Stimulated activated CD4-positive, alpha-beta T cell treated with anti-CD3 and anti-CD28 coated beads, Interleukin-15, amount 100 ng/mL, for 48 hours (primary cell): Measurements from ENCODE around the gene SLC6A18.

ENCODE experiments used
- DNase-seq, 2 donors: peaks; one replicate each; pipeline ENCODE4 v3.0.0-alpha.2; 2020; ENCODE audit warnings: low read depth in 2 of 2

The SLC6A18 gene, protein sequence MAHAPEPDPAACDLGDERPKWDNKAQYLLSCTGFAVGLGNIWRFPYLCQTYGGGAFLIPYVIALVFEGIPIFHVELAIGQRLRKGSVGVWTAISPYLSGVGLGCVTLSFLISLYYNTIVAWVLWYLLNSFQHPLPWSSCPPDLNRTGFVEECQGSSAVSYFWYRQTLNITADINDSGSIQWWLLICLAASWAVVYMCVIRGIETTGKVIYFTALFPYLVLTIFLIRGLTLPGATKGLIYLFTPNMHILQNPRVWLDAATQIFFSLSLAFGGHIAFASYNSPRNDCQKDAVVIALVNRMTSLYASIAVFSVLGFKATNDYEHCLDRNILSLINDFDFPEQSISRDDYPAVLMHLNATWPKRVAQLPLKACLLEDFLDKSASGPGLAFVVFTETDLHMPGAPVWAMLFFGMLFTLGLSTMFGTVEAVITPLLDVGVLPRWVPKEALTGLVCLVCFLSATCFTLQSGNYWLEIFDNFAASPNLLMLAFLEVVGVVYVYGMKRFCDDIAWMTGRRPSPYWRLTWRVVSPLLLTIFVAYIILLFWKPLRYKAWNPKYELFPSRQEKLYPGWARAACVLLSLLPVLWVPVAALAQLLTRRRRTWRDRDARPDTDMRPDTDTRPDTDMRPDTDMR

GRCh38 chr5:1225081-1225480, at the start of gene SLC6A18:
Gene SLC6A18, plus strand, starts transcription at chr5:1225381. Its CDS starts 97 bp downstream, at chr5:1225478.
- DNase-seq = no peak

DNA sequence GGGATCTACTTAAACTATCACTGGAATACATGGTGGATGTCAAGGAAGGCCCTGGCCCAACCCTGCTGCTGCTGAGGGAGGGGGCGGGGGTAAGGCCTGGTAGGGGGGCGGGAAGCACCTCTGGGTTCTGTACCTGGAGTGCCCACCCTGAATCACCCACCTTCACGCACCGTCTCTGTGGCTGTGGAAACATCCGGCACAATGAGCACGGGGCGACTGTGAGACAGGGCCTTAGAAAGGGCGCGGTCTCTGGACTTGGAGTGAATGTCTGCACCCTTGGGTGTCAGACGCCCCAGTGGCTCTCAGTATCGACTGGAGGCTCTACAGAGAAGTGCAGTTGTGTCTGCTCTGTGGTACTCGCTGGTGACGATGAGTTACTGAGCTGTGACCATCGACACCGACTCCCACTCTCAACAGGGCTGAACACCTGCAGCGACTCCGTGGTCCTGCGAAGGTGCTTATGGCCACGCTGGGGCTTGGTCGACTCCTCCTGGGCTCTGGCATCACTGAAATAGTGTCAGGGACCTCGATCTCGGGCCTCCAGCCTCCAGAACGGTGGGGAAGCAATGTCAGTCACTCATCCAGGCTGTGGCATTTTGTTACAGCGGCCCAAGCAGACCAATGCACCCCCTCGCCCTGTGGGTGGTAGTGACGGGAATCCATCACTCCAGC, 49.2 kb upstream of the SLC6A18 start:
- DNase-seq = no peak

DNA sequence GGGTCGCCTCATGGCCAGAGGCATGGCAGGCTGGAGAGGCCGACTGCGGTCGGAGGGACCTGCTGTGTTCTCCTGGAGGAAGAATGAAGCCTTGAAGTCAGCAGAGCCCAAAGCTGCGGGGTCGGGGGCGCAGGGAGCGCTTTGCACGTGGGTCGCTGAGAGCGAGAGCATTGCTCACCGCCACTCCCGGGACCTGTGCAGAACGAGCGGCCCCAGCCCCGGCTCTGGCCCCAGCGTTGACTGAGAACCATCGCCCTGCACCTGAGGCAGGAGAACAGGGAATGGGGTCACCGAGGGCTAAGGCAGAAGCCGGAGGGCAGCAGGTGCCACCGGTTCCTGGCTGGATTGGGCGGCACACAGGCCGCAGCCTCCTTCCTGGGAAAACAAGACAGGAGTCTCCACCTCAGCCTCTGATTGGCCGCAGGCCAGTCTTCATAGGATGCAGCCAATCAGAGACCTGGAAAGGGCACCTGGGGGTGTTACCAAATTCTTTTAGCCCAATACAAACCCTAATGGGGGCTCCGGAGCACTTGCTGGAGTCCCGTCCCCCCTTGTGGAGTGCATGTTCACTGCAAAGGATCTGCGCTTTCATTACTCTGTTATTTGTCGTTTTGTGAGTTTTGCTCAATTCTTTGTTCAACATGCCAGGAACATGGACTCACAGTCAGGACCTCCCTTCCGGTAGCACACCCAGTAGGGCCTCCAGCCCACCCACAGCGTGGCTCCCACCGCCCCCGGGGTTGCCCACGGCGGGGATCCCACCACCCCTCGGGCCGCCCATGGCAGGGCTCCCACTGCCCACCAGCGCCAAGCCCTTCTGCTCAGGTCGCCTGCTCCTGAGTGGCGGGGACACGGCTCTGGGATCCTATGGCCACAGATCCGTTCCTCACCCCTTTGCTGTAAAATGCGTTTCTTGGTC, 48.4 kb upstream of the SLC6A18 start:
- no peak for DNase-seq

DNA sequence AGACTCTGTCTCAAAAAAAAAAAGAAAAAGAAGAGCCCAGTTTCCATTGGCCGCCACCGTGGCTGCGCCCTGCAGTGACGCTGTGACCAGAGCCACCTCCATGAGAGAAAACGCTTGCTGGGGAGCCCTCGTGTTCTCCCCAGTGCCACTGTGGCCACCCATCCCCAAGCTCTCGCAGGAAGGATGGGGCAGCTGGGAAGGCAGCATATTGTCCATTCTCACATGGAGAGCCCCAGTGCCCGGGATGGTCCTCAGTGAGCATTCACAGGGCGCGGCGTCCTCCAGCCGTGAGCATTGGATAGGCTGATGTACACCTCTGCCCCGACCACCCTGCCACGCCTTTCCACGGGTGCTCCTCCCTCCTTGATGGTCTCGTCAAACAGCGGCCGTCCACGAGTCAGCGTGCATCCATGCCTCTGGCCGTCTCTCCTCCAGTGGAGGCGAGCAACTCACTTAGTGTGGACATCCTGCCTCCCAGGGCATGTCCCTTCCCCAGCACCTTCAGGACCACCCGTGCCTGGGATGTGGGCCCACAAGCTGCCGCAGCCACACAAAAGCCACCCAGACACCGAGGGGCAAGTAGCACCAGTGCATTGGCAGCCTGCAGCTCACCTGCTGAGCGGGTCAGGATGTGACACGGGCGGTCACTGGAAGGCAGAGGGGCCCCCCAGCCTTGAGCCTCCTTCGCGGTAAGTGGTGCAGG, 47.2 kb upstream of the SLC6A18 start:
- no peak for DNase-seq

- no peak for DNase-seq
These were observed 46.4 kb upstream of the SLC6A18 start for GRCh38 chr5:1178529-1179382.

GRCh38 chr5:1179383-1179715, 45.8 kb upstream of the SLC6A18 start:
- no peak for DNase-seq

DNA sequence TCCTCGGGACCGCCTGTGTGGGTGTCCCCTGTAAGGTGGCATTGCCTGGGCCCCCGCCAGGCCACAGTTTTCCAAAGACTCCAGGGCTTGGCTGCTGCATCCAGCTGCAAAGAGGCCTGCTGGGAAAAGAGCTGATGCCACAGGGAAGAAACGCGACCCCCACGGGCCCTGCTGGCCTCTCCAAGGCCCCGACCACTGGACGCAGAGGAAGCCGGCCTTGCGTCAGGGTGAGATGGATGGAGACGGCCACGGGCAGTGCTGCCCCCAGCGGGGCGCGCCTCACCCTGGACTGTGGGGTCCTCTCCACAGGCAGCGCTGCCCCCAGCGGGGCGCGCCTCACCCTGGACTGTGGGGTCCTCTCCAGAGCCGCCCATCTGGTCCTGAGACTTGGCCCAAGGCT, 45.1 kb upstream of the SLC6A18 start:
- DNase-seq = no peak

DNA sequence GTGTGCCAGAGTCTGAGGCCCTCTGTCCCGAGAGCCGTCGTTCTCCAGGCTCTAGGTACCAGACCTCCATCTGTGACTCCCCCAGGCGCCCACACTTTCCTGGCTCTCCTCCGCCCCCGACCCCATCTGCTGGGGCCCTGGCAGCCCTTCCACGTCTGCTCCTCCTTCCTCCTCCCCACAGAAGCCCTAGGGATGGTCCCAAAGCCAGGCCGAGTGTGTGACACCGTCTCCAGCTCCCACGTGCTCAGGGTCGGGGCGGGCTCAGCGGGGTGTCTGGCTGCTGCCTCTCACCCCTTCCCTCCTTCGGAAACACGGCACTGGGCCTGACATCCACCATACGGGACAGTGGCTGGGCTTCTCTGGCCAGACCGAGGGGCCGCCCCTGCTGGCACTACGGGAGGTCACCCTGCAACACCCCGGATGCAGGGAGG, 44.3 kb upstream of the SLC6A18 start:
- no peak for DNase-seq

GRCh38 chr5:1181451-1182359, 43.5 kb upstream of the SLC6A18 start:
- no peak for DNase-seq

DNA sequence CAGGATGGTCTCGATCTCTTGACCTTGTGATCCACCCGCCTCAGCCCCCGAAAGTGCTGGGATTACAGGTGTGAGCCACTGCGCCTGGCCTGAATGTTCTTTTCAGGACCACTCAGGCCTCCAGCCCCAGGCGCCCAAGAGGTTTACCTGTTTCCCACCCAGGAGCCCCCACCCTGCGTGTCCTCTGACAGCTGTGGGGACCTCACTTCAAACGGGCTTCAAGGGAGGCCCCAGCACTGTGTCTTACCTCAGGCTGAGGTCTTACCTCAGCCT, 42.9 kb upstream of the SLC6A18 start:
- no peak for DNase-seq

- DNase-seq = no peak
These were observed 42.4 kb upstream of the SLC6A18 start for GRCh38 chr5:1182633-1183423.

- no peak for DNase-seq
These were observed 41.6 kb upstream of the SLC6A18 start for GRCh38 chr5:1183424-1184162.

DNA sequence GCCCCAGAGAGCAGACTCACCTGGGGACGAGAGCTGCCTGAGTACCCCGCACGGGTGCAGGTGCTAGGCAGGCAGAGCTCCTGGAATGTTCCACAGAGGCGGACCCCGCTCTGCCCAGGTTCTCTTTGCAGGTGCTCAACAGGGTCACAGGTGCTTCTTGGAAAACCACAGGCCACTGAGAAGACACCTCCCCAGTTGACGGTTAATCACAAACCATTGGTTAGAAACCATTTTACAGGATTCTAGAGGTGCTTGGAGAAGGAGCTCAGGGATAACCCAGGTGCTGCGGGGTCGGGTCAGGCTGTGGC, 41.1 kb upstream of the SLC6A18 start:
- DNase-seq = no peak

DNA sequence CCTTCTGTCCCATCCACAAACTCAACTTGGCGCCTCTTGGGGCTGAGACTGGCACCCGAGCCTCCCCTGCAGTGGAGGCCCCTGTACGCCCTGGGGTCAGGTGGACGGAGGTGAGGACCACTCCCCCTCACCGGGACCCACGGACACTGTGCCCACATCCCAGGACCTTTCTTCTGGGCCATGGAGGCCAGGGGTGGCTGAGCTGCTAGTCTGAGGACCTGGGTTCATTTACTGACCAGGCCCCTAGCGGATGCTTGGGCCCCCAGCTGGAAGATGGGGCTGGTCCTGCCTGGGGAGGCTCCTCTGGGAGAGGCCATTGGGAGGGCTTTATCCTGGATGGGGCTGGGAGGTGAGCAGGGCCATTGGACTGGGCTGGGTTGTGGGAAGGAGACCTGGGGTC, 40.7 kb upstream of the SLC6A18 start:
- no peak for DNase-seq

DNA sequence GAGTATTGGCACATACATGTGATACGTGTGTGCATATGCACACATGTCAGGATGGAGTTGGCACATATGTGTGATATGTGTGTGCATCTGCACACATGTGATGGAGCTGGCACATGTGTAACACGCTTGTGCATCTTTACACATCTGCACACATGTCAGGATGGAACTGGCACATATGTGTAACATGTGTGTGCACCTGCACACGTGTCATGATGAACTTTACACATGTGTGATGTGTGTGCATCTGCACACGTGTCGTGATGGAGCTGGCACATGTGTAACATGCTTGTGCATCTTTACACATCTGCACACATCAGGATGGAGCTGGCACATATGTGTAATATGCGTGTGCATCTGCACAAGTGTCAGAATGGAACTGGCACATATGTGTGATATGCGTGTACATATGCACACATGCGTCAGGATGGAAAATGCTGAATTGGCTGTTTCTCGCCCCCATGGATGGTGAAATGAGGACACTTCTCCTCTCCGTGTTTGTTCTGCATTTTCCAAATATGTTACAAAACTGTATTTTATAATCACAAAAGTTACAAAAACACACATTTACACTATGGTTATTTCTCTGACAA, 40.0 kb upstream of the SLC6A18 start:
- no peak for DNase-seq

- no peak for DNase-seq
These were observed 39.4 kb upstream of the SLC6A18 start for GRCh38 chr5:1185629-1186350.
